Fibroblast of peridontal ligament (primary cell): Measurements from ENCODE around the gene VPS35L.
A peak's percentile ranks its signal among the peaks of the same experiment; 100 is the strongest.

ENCODE experiments used
- DNase-seq: peaks from one replicate; pipeline ENCODE4 v3.0.0-alpha.2; 2010; ENCODE audit errors: extremely low read depth

Gene VPS35L

DNA sequence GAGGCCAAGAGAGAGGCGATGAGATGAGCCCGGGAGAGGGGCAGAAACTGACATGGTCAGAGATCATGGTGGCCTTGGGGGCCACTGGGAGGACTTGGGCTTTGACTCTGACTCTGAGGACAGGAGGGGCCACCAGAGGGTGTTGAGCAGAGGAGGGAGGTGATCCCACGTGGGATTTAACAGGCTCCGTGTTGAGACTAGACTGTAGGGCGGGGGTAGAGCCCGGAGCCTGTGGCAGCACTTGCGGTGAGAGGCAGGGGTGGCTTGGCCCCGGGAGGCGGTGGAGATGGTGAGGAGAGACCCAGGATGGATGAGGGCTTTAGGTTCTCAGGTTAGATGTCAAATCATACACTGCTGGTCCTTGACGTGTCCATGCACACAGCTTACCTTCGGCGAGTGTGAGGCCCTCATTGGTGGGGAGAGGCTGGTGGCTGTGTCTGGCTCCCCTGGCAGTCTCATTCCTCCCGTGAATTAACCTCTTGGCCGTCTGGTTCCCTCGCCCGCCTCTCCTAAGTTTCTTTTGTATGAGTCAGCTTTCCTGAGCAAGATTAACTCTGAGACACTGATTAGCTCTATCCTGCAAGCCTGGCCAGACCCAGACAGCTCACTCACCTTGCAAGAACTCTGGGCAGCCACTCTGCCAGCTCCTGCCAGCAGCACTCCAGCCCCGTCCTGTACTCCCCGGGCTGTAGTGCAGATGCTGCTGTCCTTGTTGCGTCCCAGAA is 39.7 kb downstream of the VPS35L start:
- peak; percentile 48 for DNase-seq

DNA sequence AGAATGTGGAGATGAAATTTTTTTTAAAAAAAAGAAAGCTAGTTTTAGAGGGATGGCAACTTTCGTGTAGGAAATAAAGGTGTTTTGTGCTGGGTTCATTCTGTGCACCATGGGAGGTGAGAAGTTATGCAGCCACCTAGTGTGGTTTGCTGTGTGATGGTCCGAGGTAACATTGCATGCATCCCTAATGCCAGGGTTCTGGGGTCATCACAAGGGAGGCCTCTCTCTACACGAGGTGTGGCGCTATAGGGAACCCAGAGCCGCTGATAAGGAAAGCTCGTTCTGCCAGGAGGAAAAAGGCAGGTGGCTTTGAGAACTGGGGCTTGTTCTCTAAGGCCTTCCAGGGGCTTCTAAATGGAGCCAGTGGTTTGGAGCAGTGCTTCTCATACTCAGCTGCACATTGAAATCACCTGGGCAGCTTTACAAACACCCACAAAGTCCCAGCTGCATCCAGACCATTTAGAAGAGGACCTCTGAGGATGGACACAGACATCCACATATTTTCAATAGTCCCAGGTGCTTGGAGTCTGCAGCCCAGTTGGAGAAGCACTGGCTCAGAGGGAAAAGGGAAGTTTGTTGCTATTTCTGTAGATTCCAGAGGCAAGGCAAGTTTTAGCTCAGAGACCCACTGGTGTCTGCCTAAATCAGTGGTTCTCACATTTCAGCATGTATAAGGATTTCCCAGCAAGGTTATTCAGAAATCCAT is 43.5 kb downstream of the VPS35L start:
- no peak for DNase-seq

DNA sequence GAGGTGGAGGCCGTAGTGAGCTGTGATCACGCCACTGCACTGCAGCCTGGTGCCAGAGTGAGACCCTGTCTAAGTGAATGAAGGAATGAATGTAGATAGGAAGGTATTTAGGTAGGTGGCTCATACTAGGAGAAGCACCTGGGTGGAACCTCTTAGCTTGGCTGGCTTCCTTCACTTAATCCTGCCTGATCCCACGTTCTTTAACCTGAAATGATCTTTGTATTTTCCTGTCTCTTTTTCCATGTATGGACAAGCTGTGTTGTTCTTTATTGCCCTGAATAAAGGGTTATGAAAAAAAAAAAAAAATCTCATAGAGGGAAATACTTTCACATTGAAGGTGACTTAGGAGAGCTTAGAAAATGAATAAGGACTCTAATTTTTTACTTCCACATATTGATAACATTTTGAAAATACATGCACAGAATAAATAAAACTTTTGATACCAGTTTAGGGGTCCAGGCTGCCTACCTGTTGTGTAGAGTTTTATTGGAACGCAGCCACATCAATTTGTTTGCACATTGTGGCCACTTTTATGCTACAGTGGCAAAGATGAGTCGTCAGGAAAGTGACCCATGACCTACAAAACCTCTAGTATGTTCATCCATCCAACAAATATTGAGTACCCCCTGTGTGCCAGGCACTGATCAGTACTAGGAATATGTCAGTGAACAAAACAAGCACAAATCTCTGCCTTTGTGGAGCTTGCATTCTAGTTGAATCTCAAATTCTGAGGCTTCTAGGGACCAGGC is 44.6 kb downstream of the VPS35L start:
- no peak for DNase-seq

DNA sequence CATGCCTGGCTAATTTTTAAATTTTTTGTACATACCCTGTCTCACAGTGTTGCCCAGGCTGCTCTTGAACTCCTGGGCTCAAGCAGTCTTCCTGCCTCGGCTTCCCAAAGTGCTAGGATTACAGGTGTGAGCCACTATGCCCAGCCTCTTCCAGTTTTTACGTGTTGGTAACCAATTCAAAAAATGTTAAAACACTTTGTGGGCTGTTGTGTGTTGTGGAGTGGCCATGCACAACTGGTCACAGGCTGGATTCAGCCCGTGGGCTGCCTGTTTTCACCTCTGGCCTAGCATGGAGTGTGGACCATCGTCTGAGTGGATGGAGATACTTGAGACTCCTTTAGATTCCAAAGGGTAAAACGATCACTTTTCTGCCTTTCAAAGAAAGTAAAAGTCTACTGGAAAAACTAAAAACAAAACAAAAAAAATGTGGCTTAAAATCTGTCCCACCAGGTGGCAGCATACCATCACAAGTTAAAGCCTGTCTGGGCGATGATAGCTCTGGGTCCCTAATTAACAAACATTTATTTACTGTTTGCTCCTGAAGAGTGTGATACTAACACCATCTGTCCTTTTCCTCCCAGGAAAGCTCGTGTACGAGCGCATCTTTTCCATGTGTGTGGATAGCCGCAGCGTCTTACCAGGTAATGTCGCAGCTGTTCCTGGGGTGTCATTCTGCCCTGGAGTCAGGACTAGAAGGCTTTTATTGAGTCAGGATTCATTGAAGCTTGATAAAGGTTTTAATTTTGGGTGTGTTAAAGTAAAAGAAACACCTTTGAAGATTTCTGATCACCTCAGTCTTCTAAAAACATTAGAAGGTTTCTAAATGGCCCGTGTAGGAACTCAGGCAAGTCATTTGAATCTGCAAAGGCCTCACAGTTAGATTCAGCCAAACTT is 45.8 kb downstream of the VPS35L start:
- DNase-seq: peak; percentile 67

DNA sequence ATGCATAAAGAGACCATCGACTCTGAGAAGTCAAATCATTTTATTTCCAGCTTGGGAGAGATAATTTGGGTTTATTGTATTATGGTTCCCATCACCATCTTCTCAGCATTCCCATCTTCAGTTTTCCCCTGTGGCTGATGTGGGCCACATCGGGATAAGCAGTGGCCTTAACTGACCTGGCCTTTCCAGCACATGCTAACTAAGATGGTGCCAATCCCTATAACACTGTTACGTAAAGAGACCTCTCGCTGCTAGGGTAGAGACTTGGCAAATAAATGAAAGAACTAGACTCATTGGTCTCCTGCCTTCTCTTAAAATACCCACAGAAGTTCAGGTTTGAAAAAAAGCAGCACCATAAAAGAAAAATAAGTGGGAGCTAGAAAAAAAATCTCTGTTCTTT is 49.4 kb downstream of the VPS35L start:
- no peak for DNase-seq

DNA sequence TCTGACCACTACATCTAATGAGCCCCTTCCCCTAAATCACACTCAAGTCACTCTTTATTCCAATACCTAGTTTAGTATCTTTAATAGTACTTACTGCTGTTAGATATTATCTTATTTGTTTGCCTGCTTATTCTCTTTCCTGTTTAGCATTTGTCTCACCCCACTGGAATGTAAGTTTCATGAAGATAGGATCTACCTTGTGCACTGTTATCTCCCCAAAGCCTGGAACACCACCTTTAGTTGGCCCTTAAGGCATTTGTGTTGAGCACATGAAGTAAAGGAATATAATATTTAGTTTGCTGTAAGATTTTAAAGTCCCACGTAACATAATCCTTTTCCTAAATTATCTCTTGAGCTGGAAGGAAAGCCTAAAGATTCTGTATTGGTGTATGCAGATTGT is 50.2 kb downstream of the VPS35L start:
- no peak for DNase-seq

DNA sequence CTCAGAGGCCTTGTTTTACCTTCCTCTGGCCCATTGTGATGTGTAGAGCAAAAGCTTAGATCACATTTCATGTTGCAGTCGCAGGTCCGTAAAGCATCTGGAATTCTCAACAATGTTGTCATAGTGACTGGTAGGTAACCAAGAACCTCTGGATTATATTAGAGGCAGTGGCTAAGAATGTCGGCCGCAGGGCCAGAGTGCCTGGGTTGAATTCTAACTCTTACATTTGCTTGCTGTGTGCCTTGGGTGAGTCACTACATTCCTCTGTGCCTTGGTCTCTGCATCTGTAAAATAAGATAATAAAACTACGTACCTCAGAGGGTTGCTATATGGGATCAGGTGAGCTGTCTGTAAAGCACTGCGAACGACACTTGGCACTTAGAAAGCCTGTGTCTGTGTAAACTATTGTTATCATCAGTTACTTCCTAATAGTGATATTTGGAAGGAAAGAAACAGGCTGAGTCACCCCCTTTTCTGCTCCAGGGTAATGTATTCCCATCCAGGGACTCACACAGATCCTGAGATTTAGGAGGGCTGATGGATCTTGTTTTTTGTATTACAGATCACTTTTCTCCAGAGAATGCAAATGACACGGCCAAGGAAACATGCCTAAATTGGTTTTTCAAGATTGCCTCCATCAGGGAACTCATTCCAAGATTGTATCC is 52.2 kb downstream of the VPS35L start:
- DNase-seq: no peak

DNA sequence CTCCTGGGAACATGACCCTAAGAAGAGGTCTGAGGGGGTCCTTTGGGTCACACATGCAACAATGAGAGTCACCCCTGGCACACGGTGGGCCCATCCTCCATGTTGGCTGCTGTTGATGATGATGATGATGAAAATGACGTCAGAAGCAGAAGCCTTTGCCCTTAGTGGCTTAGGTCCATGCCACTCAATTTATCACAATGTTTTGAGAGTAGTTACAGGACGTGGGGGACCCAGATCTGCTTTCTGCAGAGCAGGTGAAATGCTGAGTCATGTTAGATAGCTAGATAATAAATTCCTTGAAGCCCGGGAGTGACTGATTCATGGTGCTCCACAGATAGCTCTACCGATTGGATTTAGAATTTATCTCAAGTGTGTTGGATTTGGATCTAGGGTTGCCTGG is 53.9 kb downstream of the VPS35L start:
- DNase-seq: no peak

DNA sequence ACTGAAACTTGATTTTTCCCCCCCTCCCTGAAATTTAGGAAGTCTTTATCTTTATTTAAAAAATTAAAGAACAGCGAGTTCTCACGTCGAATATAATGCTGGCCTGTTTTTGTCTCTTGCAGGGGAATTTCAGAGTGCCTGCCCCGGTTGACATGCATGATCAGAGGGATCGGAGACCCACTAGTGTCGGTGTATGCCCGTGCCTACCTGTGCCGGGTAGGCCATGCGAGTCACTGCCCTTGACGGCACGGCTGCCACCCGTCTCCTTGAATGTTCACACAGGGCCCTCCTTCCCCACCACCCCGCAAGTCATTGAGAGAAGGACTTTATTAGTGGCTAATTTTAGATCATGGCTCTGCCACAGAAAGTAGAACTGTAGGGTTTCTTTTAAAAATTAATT is 54.7 kb downstream of the VPS35L start:
- no peak for DNase-seq

DNA sequence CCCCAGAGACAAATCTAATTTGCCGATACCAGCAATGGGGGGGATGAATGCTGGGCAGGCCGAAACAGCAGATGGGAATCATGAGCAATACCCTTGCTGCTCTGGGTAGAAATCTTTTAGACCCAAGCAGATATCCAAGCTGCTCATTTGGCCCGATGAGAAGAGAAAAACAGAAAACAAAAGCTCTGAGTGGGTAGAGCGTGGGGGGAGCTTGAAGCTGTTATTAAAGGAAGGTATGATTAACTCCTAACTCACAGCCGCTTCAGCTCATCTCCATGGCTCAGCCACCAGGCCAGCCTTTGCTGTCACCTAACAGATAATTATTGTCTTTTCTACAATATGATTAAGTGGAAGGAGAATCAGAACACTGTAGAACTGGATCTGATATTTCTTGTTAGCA is 58.3 kb downstream of the VPS35L start:
- no peak for DNase-seq

DNA sequence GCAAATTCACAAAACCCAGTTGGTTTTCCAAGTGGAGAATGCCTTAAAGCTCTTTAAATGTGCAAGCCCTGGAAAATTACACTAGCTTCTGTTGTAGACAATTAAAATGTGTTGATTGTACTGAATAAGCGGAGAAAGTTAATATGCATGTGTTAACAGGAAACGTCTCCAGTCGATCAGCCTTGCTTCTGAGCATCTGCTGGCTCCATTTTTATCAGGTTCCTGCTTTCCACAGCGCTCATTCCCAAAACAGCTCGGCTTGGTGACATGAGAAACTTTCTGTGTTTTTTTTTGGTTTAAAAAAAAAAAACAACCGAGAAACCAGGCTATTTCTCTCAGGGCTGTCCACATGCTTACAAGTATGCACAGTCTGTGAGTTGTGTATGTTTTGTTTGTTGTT is 60.7 kb downstream of the VPS35L start:
- DNase-seq: no peak

DNA sequence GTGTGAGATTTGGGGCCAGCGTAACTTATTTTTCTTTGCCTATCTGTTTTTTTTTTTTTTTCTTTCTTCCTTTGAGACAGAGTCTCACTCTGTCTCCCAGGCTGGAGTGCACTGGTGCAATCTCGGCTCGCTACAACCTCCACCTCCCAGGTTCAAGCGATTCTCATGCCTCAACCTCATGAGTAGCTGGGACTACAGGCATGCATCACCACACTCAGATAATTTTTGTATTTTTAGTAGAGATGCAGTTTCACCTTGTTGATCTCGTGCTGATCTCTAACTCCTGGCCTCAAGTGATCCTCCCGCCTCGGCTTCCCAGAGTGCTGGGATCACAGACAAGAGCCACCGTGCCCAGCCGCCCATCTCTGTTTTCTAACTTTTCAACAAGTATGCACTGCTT is 63.4 kb downstream of the VPS35L start:
- no peak for DNase-seq

DNA sequence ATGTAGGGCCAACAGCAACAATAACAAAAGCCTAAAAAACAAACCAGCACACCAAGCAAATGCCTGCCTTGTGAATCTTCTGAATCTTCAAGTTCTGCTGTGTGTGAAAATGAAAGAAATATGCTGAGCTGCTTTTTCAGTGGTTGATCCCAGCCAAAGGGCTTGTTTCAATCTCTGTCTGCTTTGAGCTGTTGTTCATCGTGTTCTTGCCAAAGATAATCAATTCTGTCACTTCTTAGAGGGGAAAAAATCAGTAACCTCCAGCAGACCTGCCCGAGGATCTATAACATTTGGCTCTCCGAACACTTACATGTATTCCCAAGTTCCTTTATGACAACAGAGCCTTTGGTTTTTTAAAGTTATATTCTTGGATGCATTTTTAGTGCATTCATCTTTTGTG is 65.9 kb downstream of the VPS35L start:
- no peak for DNase-seq

DNA sequence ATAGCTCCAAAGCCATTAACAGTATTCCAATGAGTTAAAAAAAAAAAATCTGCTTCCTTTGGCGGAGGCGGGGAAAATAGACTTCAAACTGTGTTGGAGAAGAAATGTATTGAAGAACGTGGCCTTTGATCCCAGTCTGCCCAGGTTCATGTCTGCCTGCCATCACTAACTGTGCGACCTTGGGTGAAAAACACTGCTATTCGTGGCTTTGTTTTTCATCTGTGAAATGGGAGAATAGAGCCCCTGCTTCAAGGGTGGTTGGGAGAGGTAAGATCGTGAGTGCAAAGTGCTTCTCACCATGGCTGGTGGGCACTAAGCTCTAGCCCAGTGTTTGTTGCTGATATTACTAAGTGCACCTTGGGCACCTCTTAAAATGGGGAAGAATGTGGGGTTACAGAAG is 69.5 kb downstream of the VPS35L start:
- DNase-seq: no peak

DNA sequence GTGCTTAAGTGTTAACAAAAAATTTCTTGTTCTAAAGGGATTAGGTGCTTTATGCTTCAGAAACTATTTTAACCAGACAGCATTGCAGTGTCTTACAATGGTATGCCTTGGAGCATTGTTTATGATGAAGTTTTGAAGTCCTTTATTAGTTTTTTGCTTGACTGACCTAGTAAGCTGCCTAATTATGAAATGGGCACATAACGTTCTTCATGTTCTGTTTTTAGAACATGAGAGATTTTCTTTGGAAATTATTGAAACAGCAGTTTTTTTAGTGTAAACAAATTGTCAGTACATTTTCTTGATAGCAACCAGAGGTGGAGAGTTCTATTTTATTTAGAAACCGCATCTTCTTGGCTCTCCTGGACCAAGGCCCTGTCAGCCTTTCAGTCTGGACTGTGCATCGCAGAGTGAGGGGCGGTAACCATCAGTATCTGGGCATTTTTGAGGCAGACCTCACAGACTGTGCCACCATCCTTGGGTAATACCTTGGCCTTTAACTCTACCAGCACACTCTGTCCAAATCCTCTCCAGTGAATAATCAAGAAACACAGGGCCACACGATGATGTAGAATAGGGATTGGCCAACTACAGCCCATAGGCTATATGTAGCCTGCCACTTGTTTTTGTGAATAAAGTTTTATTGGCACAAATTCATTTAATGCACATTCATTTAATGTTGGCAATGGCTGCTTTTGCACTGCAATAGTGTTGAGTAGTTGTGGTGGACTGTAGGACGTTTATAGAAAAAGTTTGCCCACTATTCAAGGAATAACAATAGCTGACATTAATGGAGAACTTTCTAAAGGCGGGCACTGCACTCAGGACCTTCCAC is 81.1 kb downstream of the VPS35L start:
- DNase-seq: no peak

DNA sequence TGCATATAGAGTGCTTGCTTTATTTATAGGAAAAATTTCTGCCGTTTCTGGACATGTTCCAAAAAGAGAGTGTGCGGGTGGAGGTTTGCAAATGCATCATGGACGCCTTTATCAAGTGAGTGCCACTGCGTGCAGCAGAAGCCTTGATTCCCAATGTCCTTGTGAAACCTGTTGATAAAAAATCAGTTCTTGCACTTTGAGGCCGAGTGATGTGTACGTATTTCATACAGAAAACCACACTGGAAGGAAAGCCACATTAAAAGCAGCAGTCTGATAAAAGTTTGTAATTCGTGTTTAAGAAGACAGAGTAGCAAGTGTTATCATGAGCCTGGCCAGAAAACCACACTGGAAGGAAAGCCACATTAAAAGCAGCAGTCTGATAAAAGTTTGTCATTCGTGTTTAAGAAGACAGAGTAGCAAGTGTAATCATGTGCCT is 84.5 kb downstream of the VPS35L start:
- DNase-seq: no peak

DNA sequence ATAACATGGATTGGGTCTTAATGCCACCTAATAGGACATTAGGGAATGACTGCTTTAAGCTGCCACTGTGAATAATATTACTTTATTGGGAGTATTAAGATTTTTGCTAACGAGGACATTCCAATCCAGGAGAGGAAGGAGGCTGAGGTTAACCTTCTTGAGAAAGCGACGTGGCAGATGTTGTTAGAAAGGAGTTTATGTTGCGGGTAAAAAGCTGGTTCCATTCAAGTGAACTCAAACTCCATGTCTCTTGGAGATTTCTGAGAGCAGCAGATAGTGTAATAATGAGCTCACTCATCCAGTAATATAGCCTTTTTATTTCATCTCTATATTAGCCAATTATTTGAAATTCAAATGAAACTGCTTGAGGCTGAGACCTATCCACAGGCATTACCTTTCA is 87.0 kb downstream of the VPS35L start:
- no peak for DNase-seq

DNA sequence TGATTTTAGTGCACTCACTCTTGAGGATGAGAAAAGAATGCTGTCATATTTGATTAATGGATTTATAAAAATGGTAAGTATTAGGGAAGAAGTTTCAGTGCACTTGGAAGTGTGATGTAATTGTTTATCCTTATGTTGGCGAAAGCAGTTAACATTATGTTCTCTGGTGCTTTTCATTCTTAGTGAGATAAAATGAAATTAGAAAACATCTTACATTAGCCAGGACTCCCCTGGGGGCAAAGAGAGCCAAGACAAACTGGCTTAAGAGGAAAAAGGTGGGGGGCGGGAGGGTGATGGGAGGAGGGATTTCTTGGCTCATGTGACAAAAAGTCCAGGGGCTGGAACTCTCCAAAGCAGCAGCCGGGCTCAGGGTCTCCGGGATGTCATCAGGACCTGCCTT is 89.4 kb downstream of the VPS35L start:
- DNase-seq: peak; percentile 26

DNA sequence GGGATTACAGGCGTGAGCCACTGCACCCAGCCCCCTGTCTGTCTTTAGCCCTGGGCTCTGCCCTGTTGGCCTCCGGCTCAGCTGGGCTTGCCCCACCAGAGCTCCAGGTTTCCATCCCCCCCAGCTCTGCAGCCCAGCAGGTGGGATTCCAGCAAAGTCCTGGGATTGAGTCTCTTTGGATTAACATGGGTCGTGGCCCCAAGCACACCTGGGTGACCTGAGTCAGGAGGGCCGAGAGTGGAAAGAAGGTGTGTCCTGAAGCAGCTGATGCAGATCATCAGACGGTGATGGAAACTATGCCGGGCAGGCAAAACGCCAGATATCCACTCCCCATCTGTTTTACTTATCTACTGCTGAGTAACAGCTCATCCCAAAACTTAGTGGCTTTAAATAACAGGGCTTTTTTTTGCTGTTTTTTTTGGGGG is 90.1 kb downstream of the VPS35L start:
- DNase-seq: no peak

DNA sequence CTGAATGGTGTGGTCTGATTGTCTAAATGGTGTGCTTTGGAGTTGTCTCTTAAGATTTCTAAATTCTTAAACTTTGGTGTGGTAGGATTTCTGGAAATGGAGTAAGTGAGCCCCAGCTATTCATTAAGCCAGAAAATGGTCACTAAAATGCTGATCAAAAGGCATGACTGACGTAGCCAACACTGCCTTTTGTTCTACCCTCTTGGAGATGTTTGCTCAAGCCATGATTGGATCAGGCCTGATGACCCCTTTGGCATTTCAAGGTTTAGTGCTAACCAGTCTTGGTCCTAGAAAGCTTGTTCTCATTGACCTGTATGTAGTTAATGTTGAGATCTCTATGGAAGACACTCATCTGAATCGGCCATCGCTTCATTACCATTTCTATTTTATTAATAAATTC is 94.5 kb downstream of the VPS35L start:
- DNase-seq: no peak
